K562 (cell line): ENCODE results near the gene SLC43A1. TPM values are rescaled to one million over a fixed set of nuclear protein-coding genes. Genes with fewer than 3 reads are reported as not detected.

ENCODE experiments used
- BACH1 ChIP-seq: fragments of 200-800 bp; sonication (Bioruptor generic); IDR thresholded peaks from 2 replicates; pipeline ENCODE4 v1.6.1; 2016; ENCODE audit warnings: missing genetic modification characterization, missing compliant biosample characterization
- BRD4 ChIP-seq: fragments of 200-600 bp; sonication (generic); IDR thresholded peaks from 2 replicates; pipeline ENCODE4 v1.6.1; 2017; ENCODE audit warnings: inconsistent platforms
- CBX3 ChIP-seq, 2 experiments: IDR thresholded peaks; 1 replicate in 1 of 2; 2 replicates in 1 of 2; pipeline ENCODE4 v1.6.1; 2012; ENCODE audit warnings: inconsistent platforms in 2 of 2, low read length in 2 of 2, borderline replicate concordance in 1 of 2, control low read depth in 1 of 2
- CC2D1A ChIP-seq: fragments of 450-650 bp; IDR thresholded peaks from 2 replicates; pipeline ENCODE4 v1.6.1; 2017; ENCODE audit warnings: mild to moderate bottlenecking
- GABPB2 ChIP-seq: fragments of 250-450 bp; sonication (Bioruptor Pico); conservative IDR thresholded peaks from 2 replicates; pipeline ENCODE4 v1.5.1; 2021; ENCODE audit warnings: mild to moderate bottlenecking
- HNRNPLL ChIP-seq: fragments of 200-400 bp; formaldehyde crosslinking; IDR thresholded peaks from 2 replicates; pipeline ENCODE4 v1.6.1; 2017; ENCODE audit warnings: low read length, low read depth, mild to moderate bottlenecking; ENCODE audit not compliant: poor library complexity, severe bottlenecking
- NFIC ChIP-seq: fragments of 450-650 bp; IDR thresholded peaks from 2 replicates; pipeline ENCODE4 v1.6.1; 2017; ENCODE audit warnings: mild to moderate bottlenecking, inconsistent platforms
- RBFOX2 ChIP-seq: fragments of 200-400 bp; formaldehyde crosslinking; IDR thresholded peaks from 2 replicates; pipeline ENCODE4 v1.6.1; 2017; ENCODE audit warnings: low read depth, mild to moderate bottlenecking, low read length, moderate library complexity
- ZKSCAN8 ChIP-seq: fragments of 200-800 bp; sonication (Bioruptor generic); IDR thresholded peaks from 2 replicates; pipeline ENCODE4 v1.6.1; 2016; ENCODE audit warnings: missing genetic modification characterization, missing compliant biosample characterization
- ZNF316 ChIP-seq: fragments of 450-650 bp; IDR thresholded peaks from 2 replicates; pipeline ENCODE4 v1.6.1; 2016
- polyA plus RNA-seq, 8 experiments: library from polyadenylated mRNA; depleted of rRNA in 4 of 8; stranded (reverse) in 5 of 8; unstranded in 3 of 8; fragments of >200 nt; fragmentation: Nextera tagmentation in 2 of 8; fragmentation: Illumina TruSeq in 1 of 8; extraction: Ambion mirVana in 2 of 8; extraction: Trizol in 1 of 8; gene quantifications; 2 replicates each; pipeline versions ENCODE4 v1.2.1 to v1.2.3, GENCODE V29; 2011 to 2014; ENCODE audit warnings: inconsistent platforms in 1 of 8, missing spikeins in 1 of 8
- total RNA-seq, 7 experiments: library from RNA; depleted of rRNA in 6 of 7; stranded (reverse); fragments of >200 nt in 6 of 7; fragmentation: Illumina TruSeq in 2 of 7; extraction: Trizol in 2 of 7; gene quantifications; 2 replicates each; pipeline versions ENCODE4 v1.2.1 to v1.2.3, GENCODE V29; 2011 to 2021; ENCODE audit warnings: low replicate concordance in 1 of 7
- TF ChIP-seq, protein P1 (sequence below): fragments of 450-650 bp; IDR thresholded peaks from 2 replicates; pipeline ENCODE4 v1.6.1; 2016; ENCODE audit warnings: mild to moderate bottlenecking, moderate library complexity
- TF ChIP-seq, protein P2 (sequence below), 2 experiments: IDR thresholded peaks; 2 replicates each; pipeline ENCODE4 v1.6.1; 2012; ENCODE audit warnings: improper control_type of control experiment in 2 of 2, low read depth in 2 of 2, low read length in 2 of 2, borderline replicate concordance in 1 of 2
- TF ChIP-seq, protein P3 (sequence below): sonication (generic); formaldehyde crosslinking; IDR thresholded peaks from 2 replicates; pipeline ENCODE4 v1.9.0; 2022; ENCODE audit warnings: mild to moderate bottlenecking, missing genetic modification reagents

SLC43A1 gene
- total and polyA plus RNA-seq, 9 of the 15 experiments (the other 6 are each of a cell fraction or from before 2014, with no cell fraction given), result 2.6 to 41.8 (median 24.6) TPM

DNA sequence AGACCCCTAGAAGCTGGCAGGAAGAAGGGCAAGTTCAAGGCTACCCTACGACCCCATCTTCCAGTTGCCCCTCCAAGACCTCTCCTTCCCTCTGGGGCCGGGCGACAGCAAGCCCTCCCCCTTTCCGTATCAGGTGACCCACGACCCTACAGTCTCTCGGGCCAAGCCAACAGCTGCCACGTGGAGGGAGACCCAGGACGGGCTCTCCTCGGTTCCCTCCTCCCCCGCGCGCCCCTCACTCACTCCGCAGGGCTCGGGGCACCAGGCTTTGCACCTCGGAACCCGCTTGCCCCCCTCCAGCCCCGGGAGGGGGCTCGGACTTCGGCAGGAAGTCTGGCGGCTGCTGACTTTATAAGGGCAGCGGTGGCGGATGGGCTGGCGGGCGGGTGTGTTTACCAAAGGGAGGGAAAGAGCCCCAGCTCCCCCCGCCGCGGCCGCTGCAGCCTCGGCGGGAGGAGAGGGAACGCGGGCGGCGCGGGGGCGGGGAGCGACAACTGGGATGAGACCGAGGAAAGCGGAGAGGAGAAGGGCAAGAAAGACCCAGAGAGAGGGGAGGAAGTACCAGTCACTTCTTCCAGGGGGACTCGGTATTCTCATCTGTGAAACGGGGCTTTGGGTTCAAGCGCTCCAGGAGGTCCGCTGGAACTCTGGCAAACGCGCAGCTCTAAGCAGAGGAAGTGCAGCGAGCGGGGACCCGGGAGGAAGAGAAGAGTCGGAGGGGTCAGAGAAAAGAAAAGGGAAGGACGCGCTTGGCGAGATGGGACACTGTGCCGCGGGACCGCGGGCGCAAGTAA is 767 bp downstream of the SLC43A1 start (continued):
- TF ChIP-seq, protein P1, sequence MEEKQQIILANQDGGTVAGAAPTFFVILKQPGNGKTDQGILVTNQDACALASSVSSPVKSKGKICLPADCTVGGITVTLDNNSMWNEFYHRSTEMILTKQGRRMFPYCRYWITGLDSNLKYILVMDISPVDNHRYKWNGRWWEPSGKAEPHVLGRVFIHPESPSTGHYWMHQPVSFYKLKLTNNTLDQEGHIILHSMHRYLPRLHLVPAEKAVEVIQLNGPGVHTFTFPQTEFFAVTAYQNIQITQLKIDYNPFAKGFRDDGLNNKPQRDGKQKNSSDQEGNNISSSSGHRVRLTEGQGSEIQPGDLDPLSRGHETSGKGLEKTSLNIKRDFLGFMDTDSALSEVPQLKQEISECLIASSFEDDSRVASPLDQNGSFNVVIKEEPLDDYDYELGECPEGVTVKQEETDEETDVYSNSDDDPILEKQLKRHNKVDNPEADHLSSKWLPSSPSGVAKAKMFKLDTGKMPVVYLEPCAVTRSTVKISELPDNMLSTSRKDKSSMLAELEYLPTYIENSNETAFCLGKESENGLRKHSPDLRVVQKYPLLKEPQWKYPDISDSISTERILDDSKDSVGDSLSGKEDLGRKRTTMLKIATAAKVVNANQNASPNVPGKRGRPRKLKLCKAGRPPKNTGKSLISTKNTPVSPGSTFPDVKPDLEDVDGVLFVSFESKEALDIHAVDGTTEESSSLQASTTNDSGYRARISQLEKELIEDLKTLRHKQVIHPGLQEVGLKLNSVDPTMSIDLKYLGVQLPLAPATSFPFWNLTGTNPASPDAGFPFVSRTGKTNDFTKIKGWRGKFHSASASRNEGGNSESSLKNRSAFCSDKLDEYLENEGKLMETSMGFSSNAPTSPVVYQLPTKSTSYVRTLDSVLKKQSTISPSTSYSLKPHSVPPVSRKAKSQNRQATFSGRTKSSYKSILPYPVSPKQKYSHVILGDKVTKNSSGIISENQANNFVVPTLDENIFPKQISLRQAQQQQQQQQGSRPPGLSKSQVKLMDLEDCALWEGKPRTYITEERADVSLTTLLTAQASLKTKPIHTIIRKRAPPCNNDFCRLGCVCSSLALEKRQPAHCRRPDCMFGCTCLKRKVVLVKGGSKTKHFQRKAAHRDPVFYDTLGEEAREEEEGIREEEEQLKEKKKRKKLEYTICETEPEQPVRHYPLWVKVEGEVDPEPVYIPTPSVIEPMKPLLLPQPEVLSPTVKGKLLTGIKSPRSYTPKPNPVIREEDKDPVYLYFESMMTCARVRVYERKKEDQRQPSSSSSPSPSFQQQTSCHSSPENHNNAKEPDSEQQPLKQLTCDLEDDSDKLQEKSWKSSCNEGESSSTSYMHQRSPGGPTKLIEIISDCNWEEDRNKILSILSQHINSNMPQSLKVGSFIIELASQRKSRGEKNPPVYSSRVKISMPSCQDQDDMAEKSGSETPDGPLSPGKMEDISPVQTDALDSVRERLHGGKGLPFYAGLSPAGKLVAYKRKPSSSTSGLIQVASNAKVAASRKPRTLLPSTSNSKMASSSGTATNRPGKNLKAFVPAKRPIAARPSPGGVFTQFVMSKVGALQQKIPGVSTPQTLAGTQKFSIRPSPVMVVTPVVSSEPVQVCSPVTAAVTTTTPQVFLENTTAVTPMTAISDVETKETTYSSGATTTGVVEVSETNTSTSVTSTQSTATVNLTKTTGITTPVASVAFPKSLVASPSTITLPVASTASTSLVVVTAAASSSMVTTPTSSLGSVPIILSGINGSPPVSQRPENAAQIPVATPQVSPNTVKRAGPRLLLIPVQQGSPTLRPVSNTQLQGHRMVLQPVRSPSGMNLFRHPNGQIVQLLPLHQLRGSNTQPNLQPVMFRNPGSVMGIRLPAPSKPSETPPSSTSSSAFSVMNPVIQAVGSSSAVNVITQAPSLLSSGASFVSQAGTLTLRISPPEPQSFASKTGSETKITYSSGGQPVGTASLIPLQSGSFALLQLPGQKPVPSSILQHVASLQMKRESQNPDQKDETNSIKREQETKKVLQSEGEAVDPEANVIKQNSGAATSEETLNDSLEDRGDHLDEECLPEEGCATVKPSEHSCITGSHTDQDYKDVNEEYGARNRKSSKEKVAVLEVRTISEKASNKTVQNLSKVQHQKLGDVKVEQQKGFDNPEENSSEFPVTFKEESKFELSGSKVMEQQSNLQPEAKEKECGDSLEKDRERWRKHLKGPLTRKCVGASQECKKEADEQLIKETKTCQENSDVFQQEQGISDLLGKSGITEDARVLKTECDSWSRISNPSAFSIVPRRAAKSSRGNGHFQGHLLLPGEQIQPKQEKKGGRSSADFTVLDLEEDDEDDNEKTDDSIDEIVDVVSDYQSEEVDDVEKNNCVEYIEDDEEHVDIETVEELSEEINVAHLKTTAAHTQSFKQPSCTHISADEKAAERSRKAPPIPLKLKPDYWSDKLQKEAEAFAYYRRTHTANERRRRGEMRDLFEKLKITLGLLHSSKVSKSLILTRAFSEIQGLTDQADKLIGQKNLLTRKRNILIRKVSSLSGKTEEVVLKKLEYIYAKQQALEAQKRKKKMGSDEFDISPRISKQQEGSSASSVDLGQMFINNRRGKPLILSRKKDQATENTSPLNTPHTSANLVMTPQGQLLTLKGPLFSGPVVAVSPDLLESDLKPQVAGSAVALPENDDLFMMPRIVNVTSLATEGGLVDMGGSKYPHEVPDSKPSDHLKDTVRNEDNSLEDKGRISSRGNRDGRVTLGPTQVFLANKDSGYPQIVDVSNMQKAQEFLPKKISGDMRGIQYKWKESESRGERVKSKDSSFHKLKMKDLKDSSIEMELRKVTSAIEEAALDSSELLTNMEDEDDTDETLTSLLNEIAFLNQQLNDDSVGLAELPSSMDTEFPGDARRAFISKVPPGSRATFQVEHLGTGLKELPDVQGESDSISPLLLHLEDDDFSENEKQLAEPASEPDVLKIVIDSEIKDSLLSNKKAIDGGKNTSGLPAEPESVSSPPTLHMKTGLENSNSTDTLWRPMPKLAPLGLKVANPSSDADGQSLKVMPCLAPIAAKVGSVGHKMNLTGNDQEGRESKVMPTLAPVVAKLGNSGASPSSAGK, result peak; percentile 80
- TF ChIP-seq ZNF316 (no peak), BRD4 (no peak), CC2D1A (0 out of 2 replicates have a peak, but pooled peaks have one; percentile 11), RBFOX2 (peak; percentile 64), BACH1 (tag) (no peak), CBX3 (IDR thresholded peaks at IDR 0.05; ENCODE audit: borderline replicate concordance in 1 of 2, low read length in 2 of 2) (peak in 1 of 2 experiments; percentile 59; a peak in 1 of 3 replicates), HNRNPLL (no peak), ZKSCAN8 (no peak), GABPB2 (no peak), NFIC (no peak)
- TF ChIP-seq, protein P2, sequence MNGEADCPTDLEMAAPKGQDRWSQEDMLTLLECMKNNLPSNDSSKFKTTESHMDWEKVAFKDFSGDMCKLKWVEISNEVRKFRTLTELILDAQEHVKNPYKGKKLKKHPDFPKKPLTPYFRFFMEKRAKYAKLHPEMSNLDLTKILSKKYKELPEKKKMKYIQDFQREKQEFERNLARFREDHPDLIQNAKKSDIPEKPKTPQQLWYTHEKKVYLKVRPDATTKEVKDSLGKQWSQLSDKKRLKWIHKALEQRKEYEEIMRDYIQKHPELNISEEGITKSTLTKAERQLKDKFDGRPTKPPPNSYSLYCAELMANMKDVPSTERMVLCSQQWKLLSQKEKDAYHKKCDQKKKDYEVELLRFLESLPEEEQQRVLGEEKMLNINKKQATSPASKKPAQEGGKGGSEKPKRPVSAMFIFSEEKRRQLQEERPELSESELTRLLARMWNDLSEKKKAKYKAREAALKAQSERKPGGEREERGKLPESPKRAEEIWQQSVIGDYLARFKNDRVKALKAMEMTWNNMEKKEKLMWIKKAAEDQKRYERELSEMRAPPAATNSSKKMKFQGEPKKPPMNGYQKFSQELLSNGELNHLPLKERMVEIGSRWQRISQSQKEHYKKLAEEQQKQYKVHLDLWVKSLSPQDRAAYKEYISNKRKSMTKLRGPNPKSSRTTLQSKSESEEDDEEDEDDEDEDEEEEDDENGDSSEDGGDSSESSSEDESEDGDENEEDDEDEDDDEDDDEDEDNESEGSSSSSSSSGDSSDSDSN (IDR thresholded peaks at IDR 0.05; ENCODE audit: borderline replicate concordance in 1 of 2, low read depth in 2 of 2, low read length in 2 of 2), result peak in 1 of 2 experiments; percentile 55; a peak in 1 of 4 replicates
- TF ChIP-seq, protein P3, sequence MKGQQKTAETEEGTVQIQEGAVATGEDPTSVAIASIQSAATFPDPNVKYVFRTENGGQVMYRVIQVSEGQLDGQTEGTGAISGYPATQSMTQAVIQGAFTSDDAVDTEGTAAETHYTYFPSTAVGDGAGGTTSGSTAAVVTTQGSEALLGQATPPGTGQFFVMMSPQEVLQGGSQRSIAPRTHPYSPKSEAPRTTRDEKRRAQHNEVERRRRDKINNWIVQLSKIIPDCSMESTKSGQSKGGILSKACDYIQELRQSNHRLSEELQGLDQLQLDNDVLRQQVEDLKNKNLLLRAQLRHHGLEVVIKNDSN (CRISPR knock-in tag), result peak; percentile 58
